ENCODE measurements around the gene TGFBR2. TPM values are rescaled to one million over a fixed set of nuclear protein-coding genes. Genes with fewer than 3 reads are reported as not detected.

The TGFBR2 gene
- polyA plus RNA-seq, 1 experiment, result 61.0 TPM

- H3K36me3 ChIP-seq (ENCODE audit: control insufficient read depth, insufficient read depth, low read length), result peaks cover 5% of the 10 kb centered on the region
- POLR2A ChIA-PET, result no interaction called here
- TF ChIP-seq, protein P1, sequence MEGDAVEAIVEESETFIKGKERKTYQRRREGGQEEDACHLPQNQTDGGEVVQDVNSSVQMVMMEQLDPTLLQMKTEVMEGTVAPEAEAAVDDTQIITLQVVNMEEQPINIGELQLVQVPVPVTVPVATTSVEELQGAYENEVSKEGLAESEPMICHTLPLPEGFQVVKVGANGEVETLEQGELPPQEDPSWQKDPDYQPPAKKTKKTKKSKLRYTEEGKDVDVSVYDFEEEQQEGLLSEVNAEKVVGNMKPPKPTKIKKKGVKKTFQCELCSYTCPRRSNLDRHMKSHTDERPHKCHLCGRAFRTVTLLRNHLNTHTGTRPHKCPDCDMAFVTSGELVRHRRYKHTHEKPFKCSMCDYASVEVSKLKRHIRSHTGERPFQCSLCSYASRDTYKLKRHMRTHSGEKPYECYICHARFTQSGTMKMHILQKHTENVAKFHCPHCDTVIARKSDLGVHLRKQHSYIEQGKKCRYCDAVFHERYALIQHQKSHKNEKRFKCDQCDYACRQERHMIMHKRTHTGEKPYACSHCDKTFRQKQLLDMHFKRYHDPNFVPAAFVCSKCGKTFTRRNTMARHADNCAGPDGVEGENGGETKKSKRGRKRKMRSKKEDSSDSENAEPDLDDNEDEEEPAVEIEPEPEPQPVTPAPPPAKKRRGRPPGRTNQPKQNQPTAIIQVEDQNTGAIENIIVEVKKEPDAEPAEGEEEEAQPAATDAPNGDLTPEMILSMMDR (IDR thresholded peaks at IDR 0.05; ENCODE audit: insufficient read depth, low read depth, low read length), result no peak
- H3K27me3 ChIP-seq (ENCODE audit: control insufficient read depth, insufficient read depth, low read length), result no peaks in the 10 kb centered on the region
- no peak overlapping the region for H3K4me3 ChIP-seq (ENCODE audit: low read depth, low read length)
- CTCF ChIA-PET, result no interaction called here
- DNase-seq (ENCODE audit: low read depth), result no peak
Measured at GRCh38 chr3:30643763-30644462, 37.5 kb downstream of the TGFBR2 start.

- no peak overlapping the region for H3K4me3 ChIP-seq (ENCODE audit: low read depth, low read length)
- CTCF ChIA-PET, result no interaction called here
- POLR2A ChIA-PET, result no interaction called here
- TF ChIP-seq, protein P1 (IDR thresholded peaks at IDR 0.05; ENCODE audit: insufficient read depth, low read depth, low read length), result no peak
- no peak for DNase-seq (ENCODE audit: low read depth)
- H3K36me3 ChIP-seq (ENCODE audit: control insufficient read depth, insufficient read depth, low read length), result peaks cover 6% of the 10 kb centered on the region
- H3K27me3 ChIP-seq (ENCODE audit: control insufficient read depth, insufficient read depth, low read length), result no peaks in the 10 kb centered on the region
Measured at GRCh38 chr3:30644615-30645014, 38.2 kb downstream of the TGFBR2 start.

- ChIA-PET POLR2A (no interaction called here), CTCF (no interaction called here)
- Histone ChIP-seq H3K36me3 (ENCODE audit: control insufficient read depth, insufficient read depth, low read length) (peaks cover 6% of the 10 kb centered on the region), H3K27me3 (ENCODE audit: control insufficient read depth, insufficient read depth, low read length) (no peaks in the 10 kb centered on the region), H3K4me3 (ENCODE audit: low read depth, low read length) (no peak overlapping the region)
- TF ChIP-seq, protein P1 (IDR thresholded peaks at IDR 0.05; ENCODE audit: insufficient read depth, low read depth, low read length), result no peak
- no peak for DNase-seq (ENCODE audit: low read depth)
Measured at GRCh38 chr3:30645077-30645476, 38.7 kb downstream of the TGFBR2 start.

GRCh38 chr3:30646181-30646876 is 39.9 kb downstream of the TGFBR2 start:
- CTCF ChIA-PET, result interaction anchor here (1.5 kb wide), 1 partner anchor 327 kb away, joined by 3 read pairs; no protein-coding TSS in a partner anchor
- H3K4me3 ChIP-seq (ENCODE audit: low read depth, low read length), result no peak overlapping the region
- TF ChIP-seq, protein P1 (IDR thresholded peaks at IDR 0.05; ENCODE audit: insufficient read depth, low read depth, low read length), result no peak
- H3K36me3 ChIP-seq (ENCODE audit: control insufficient read depth, insufficient read depth, low read length), result peaks cover 6% of the 10 kb centered on the region
- no peak for DNase-seq (ENCODE audit: low read depth)
- H3K27me3 ChIP-seq (ENCODE audit: control insufficient read depth, insufficient read depth, low read length), result no peaks in the 10 kb centered on the region
- POLR2A ChIA-PET, result no interaction called here

DNA sequence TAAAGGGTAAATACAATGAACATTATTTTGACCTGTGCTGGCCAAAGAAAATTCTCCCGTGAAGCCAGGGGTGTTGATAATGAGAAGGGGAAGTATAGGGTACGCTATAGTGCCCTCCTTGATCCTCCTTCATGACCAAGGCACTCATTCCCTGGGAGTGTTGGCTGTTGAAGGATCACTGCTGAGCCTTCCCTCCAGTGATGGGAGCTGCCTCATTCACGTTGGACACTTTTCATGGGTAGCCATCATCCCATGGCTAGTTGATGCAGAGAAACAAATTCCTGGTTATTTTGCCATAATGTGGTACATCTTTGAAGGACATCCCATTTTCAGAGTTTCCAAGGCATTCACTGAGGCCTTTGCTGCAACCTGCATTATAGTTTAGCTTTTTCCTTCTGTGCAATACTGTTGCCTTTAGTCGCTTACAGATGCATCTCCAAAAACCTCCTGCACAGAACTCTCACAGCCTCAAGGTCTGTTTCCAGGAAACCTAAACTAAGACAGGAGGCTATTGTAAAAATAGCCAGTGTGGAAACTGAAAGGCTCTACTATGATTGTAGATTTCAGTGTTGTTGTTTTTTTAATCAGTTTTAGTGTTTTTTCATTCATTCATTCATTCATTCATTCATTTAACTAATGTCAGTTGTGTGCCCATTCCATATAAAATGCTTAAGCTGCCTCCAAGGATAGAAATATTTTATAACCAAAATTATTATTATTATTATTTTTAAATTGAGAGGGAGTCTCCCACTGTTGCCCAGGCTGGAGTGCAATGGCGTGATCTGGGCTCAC is 40.8 kb downstream of the TGFBR2 start:
- H3K27me3 ChIP-seq (ENCODE audit: control insufficient read depth, insufficient read depth, low read length), result no peaks in the 10 kb centered on the region
- no peak for DNase-seq (ENCODE audit: low read depth)
- CTCF ChIA-PET, result interaction anchor here (1.5 kb wide), 1 partner anchor 327 kb away, joined by 3 read pairs; no protein-coding TSS in a partner anchor
- H3K36me3 ChIP-seq (ENCODE audit: control insufficient read depth, insufficient read depth, low read length), result peaks cover 7% of the 10 kb centered on the region
- POLR2A ChIA-PET, result no interaction called here
- no peak overlapping the region for H3K4me3 ChIP-seq (ENCODE audit: low read depth, low read length)
- TF ChIP-seq, protein P1 (IDR thresholded peaks at IDR 0.05; ENCODE audit: insufficient read depth, low read depth, low read length), result no peak

Measured in BJ (cell line).